NCI-H510A treated with DMSO at 0.1 percent for 48 hours (cell line): ENCODE data around the gene TGM3.

Source experiments
- DNase-seq: peaks from one replicate; lab custom pipeline; 2025; lab: John Stamatoyannopoulos, UW

Gene TGM3

GRCh38 chr20:2336471-2336870 lies 40.7 kb downstream of the TGM3 start:
- DNase-seq: no peak

DNA sequence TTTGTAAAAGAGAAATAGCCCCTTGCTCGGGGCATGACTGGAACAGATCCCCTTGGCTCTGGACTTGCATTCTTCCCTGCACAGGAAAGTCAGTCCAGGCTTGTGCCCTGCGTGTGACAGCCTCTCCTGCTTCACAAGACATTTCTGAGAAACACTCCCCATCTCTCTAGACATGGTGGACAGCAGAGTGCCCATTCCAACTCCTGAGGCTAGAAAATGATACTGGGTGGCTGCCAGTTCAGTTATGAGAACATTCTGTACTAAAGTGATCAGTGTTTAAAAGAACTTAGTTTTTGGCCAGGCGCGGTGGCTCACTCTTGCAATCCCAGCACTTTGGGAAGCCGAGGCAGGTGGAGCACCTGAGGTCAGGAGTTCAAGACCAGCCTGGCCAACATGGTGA lies 41.3 kb downstream of the TGM3 start:
- DNase-seq: no peak

DNA sequence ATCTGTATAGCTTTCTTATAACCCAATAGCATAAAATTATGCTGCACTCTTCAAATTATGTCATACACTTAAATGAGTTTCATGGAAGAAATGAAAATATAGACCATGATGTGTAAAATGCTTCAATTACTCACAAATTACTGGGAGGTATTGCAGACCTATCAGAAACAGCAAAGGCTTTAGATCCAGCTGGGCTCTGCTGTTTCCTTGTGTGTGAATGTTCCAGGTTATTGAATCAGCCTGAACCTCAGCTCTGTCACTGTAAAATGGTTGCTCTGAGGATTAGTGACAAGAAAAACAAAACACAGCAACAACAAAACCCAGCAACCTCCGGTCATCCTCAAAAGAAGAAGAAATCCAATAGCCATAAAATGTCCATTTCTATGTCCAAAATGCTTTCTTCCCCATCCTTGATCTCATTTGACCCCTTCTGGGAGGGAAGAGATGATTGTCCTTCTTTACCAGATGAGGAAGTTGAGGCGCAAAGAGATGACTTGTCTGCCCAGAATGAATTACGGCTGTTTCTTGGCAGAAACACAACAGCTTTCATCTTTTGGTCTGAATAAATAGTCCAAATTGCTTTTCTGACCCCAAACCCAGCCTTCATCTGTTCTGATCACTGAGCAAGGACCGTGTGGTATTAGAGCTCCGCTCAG lies 42.7 kb downstream of the TGM3 start:
- no peak for DNase-seq

- DNase-seq: no peak
These were observed 44.3 kb downstream of the TGM3 start for GRCh38 chr20:2340136-2340535.

DNA sequence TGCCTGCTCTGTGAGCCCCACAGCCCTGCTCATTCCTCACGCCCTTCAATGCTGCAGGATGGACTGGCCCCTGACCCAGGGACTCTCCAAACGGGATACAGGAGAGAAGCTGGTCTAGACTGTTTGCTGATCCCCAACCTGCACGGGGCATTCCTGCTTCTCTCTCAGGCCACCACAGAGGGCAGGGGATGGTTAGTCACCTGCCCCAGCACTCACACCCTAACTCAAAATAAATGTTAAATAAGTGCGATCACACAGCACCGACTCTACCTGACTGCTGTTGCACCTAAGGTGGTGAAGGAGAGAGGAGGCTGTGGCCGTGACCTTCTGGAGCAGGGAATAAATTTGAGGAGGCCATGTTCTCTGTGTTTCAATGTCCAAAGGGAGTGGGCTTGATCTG lies 45.0 kb downstream of the TGM3 start:
- no peak for DNase-seq

DNA sequence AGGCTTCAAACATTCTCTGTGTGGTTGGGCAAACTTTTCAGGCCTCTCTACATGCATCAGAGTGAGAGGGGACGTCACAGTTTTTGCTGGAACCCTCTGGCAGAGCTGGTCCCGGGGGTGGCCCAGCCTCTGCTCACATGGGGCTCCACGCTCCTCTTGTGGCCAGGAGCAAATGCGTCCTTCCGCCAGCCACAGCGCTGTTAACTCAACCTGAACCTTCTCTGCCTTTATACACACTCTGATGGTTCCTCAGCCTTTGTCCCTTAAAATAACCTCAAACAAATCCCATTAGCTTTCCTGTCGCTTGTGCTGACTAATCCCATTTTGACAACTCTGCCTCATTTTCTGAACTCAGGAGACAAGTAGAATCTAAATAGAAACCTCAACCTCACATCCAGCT lies 45.5 kb downstream of the TGM3 start:
- DNase-seq: no peak

DNA sequence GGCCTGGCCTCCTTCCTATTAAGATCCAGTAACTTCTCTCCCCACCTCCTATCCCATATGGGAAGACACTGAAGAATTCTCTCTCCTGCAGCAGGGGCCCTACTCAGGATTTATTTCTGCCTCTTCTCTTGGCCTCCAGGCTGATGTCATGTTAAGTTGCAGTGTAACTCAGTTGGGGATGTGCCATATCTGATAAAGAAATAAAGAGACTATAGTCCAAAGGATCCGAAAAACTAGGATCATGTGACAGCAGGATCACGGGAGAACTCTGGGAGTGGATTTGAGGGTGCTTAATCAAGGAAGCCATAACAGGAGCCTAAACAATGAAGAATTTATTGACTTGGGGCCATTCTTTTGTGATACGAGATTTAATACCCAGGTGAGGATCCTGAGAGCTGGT lies 46.4 kb downstream of the TGM3 start:
- DNase-seq: no peak

DNA sequence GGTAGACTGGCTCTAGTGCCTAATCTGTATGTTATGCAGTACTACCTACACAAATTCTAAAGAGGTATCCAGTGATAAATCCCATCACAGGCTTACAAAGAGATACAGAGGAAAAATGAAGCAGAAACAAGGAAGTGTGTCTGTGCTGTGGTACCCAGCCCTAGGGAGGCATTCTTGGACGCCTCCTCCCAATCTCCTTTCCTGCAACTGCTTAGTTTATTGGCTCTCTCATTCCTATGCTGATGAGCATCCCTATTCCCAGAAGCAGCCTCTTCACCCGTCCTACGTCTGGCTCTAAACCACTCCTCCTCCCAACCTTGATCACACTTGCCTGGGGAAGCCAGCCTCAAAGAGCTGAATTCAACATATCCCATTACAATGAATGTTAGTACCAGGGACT lies 50.4 kb downstream of the TGM3 start:
- no peak for DNase-seq

DNA sequence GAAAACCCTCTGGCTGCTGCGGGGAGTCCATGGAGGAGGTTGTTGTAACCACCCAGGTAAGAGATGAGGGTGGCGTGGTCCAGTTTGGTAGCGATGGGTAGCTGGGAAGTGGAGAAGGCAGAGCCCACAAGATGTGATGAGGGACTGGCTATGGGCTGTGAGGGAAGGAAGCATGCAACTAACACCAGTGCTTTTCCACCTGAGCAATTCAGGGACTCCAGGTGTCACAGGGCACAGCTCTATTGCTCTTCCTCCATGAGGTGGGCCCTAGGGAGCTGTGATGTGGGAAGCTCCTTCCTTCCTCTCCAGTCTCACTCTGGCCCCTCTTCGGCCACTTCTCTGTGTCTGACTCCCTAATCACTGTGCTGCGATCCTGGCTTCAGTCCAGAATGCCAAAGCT lies 52.5 kb downstream of the TGM3 start:
- no peak for DNase-seq

DNA sequence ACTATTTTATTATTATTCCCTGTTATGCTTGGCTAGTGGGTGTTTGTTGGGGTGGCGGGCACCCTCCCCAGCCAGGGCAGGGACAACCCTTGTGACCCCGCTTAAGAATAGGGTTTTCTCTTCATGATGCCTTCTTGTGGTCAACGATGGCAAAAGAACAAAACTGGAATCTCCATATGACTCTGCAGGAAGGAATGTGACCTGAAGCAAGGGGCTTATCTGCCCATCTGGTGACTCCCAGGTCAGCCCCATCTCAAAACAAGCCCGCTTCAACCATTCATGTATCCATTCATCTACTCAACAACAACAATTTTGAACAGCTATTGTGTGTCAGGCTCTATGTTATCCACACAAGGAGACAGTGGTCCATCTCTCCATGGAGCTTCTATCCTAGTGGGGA lies 54.0 kb downstream of the TGM3 start:
- no peak for DNase-seq

- no peak for DNase-seq
These were observed 54.8 kb downstream of the TGM3 start for GRCh38 chr20:2350606-2351005.

GRCh38 chr20:2353231-2353630 lies 57.4 kb downstream of the TGM3 start:
- no peak for DNase-seq

- no peak for DNase-seq
These were observed 61.3 kb downstream of the TGM3 start for GRCh38 chr20:2357114-2357513.

- DNase-seq: no peak
These were observed 62.2 kb downstream of the TGM3 start for GRCh38 chr20:2358006-2358405.

GRCh38 chr20:2361035-2361593 lies 65.3 kb downstream of the TGM3 start:
- no peak for DNase-seq

DNA sequence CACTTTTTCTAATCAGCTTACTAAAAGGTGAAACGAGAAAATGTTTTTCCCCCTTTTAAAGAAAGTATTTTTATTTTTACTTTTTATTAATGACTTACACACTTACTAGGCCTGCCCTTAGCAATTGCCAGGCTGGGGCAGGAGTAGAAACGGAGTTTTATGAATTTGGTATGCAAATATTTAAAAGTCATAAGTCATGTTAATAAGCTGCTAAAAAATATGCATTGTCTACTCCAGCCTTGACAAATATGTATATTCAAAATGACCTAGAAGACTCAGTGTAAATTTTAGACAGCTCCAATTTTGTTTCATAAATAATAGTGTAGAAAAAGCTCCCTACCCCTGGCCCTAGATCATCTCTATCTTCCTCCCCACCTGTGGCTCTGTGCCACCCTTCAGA lies 67.4 kb downstream of the TGM3 start:
- DNase-seq: no peak

- DNase-seq: no peak
These were observed 67.8 kb downstream of the TGM3 start for GRCh38 chr20:2363587-2363986.

DNA sequence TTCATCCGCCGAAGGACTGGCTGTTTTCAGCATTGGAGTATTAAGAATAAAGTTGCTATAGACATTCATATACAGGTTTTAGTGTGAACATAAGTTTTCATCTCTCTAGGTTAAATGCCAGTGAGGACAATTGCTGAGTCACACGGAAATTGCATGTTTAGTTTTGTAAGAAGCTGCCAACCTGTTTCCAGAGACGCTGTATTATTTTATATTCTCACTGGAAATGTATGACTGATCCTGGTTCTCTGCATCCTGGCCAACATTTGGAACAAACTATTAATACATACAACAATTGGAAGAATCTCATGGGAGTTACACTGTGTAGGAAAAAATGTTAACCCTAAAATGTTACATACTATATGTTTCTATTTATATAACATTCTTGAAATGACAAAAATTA lies 68.2 kb downstream of the TGM3 start:
- DNase-seq: no peak

- DNase-seq: no peak
These were observed 69.3 kb downstream of the TGM3 start for GRCh38 chr20:2365091-2365490.

GRCh38 chr20:2365666-2366065 lies 69.9 kb downstream of the TGM3 start:
- DNase-seq: no peak

DNA sequence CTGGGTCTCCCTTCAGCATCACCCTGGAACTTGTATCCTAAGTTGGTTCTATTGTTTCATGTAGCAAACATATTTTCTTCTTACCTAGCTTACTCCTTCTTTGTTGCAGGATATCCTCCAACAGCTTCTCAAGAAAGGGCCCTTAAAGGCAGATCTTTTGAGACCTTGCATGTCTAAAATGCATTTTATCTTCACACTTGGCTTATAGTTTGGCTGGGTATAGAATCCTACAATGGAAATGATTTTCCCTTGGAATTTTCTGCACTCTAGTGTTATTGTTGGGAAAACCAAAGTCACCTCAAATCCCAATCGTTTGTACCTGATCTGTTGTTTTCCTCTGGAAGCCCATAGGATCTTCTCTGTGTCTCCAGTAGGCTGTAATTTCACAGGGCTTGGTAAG lies 72.8 kb downstream of the TGM3 start:
- DNase-seq: no peak

DNA sequence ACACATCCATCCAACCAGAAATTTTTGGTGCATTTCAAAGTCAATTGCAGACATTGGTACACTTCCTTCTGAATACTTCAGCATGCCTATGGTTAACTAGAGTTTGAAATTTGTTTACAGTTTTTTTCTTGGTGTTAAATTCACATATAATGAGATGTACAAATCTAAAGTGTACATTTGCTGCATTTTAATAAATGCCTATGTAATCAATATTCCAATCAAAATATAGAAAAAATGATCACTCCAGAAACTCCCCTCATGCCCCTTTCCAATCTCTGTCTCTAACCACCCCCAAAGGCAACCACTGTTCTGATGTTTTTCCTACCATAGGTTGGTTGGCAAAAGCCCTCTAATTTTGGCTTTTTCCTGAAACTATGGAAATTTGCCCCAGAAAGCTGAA lies 77.3 kb downstream of the TGM3 start:
- DNase-seq: no peak

GRCh38 chr20:2374346-2375125 lies 78.7 kb downstream of the TGM3 start:
- DNase-seq: no peak

DNA sequence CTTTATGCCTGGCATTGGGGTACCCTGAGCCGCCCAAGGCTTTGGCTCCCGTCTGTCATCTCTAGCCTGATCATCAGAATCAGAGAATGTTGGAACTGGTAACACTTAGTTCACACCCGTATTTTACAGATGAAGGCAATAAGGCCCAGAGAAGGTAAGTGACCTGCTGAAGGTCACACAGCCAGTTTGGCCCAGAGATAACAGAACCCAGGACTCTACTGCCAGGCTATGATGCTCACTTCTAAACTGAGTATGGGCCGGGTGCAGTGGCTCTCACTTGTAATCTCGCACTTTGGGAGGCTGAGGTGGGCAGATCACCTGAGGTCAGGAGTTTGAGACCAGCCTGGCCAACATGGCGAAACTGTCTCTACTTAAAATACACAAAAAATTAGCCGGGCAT lies 83.1 kb downstream of the TGM3 start:
- no peak for DNase-seq
